Type B pancreatic cell (in vitro differentiated cells): ENCODE results near the gene SNAP29. TPM values are rescaled to one million over a fixed set of nuclear protein-coding genes. Genes with fewer than 3 reads are reported as not detected.
A peak's percentile ranks its signal among the peaks of the same experiment; 100 is the strongest.

ENCODE experiments used
- DNase-seq: peaks from one replicate; pipeline ENCODE4 v3.0.0; 2021; ENCODE audit warnings: mixed read lengths; ENCODE audit not compliant: unreplicated experiment; ENCODE audit errors: extremely low spot score
- H3K27ac Mint-ChIP-seq: 2 replicates; pipeline ENCODE4 v1.8.0; 2021; ENCODE audit warnings: mild to moderate bottlenecking, mixed read lengths
- H3K27me3 Mint-ChIP-seq: 2 replicates; pipeline ENCODE4 v1.8.0; 2021; ENCODE audit warnings: mixed read lengths
- H3K36me3 Mint-ChIP-seq: 2 replicates; pipeline ENCODE4 v1.8.0; 2021; ENCODE audit warnings: mixed read lengths
- H3K4me1 Mint-ChIP-seq: one replicate; pipeline ENCODE4 v1.8.0; 2021; ENCODE audit warnings: mixed read lengths; ENCODE audit not compliant: unreplicated experiment
- H3K4me3 Mint-ChIP-seq: 2 replicates; pipeline ENCODE4 v1.8.0; 2021; ENCODE audit warnings: mild to moderate bottlenecking, mixed read lengths
- H3K9me3 Mint-ChIP-seq: 2 replicates; pipeline ENCODE4 v1.8.0; 2021; ENCODE audit warnings: mixed read lengths
- CTCF ChIP-seq: fragments of 200-600 bp; sonication (generic); conservative IDR thresholded peaks from 2 replicates; pipeline ENCODE4 v1.5.0; 2021; ENCODE audit warnings: antibody characterized with exemption, mild to moderate bottlenecking
- long read RNA-seq: library from polyadenylated mRNA; unstranded; transcript quantifications from one replicate; pipeline ENCODE4 v2.0.0, GENCODE V29; 2020
- total RNA-seq: library from RNA; stranded (reverse); gene quantifications from 2 replicates; pipeline ENCODE4 v1.2.1, GENCODE V29; 2021; ENCODE audit warnings: low replicate concordance

Gene SNAP29
- total RNA-seq, result 19.0 and 20.4 TPM in 2 replicates
- long read RNA-seq, full-length matches to known transcripts, result 6 of 12 reads
- long read RNA-seq, partial matches to known transcripts, result 1 of 12 reads
- long read RNA-seq, other reads (novel, unspliced or antisense), result 5 of 12 reads

DNA sequence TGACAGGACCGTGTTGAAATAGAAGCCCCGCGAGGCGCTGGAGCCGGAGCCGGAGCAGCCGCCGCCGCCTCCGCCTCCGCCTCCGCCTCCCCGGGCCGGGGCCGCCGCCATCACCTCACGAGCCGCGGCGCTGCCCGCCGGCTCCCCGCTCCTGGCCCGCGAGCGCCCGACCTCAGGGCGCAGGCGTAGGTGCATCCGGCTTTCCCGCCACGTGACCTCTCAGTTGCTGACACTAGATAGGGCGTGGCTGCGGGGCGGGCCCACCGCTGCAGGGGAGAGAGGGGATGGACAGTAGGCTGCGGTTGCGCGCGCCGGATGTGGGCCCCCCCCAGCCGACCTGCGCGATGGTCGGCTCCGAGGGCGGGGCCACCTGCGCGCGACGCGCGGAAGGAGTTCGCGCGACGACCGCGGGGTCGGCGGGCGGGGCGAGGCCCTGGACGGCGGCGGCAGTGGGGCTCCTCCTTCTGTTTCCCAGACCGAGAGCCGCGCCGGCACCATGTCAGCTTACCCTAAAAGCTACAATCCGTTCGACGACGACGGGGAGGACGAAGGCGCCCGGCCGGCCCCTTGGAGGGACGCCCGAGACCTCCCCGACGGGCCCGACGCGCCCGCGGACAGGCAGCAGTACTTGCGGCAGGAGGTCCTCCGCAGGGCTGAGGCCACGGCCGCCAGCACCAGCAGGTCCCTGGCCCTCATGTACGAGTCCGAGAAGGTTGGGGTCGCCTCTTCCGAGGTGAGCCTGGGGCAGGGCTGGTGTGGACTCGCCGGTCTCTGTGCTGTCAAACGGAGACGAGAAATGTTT lies at the start of gene SNAP29, which contains the start of gene PI4KA:
Gene SNAP29 (plus strand): TSS at position 393 of the 802 bp plus-strand sequence. CDS start 104 bp downstream, at position 497.
Gene PI4KA (minus strand): TSS at position 197 of the 802 bp plus-strand sequence. CDS start 86 bp downstream, at position 111.
- H3K36me3 Mint-ChIP-seq, result peaks cover 5% of the 10 kb centered on the region
- peak; percentile 43 for TF ChIP-seq CTCF
- H3K4me1 Mint-ChIP-seq, result peaks cover 37% of the 10 kb centered on the region
- no peaks in the 10 kb centered on the region for H3K27me3 Mint-ChIP-seq
- H3K27ac Mint-ChIP-seq, result peak within 1 kb of the TSS; percentile 77
- peak; percentile 98 for DNase-seq
- H3K4me3 Mint-ChIP-seq, result peak within 1 kb of the TSS; percentile 92
- H3K9me3 Mint-ChIP-seq, result no peaks in the 10 kb centered on the region

DNA sequence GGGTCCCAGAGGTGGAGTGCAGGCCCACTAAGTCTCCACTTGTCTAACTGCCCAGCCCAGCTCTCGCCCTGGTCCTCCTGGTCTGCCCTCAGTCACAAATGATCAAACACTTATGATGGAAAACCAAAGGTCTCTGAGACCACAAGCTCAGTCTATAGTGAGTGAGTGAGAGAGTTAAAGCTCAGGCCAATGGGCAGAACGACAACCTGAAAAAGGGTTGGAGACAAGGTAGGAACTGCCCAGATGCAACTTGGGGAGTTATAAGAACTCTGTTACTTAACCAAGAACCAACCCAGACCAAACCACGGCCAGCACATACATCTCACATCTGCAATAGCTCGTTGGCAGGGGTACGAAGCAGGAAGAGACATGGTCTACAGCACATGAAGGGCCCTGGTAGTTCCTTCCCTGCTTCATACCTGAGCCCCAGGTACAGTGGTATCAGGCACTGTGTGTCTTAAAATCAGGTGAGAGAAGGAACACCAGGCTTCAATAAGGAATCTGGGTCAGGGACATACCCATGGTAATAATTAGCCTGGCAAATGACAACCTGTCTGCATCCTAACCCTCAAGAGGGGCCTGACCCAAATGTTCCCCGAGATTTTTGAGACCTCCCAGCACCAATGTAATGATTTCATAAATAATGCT lies 49.1 kb upstream of the SNAP29 start:
- H3K27me3 Mint-ChIP-seq, result no peaks in the 10 kb centered on the region
- DNase-seq, result no peak
- no peaks in the 10 kb centered on the region for H3K9me3 Mint-ChIP-seq
- H3K4me3 Mint-ChIP-seq, result no peak overlapping the region
- H3K27ac Mint-ChIP-seq, result no peak overlapping the region
- no peak for TF ChIP-seq CTCF
- H3K4me1 Mint-ChIP-seq, result no peaks in the 10 kb centered on the region
- H3K36me3 Mint-ChIP-seq, result peaks cover 31% of the 10 kb centered on the region

GRCh38 chr22:20810645-20811044 lies 48.2 kb upstream of the SNAP29 start:
- H3K4me1 Mint-ChIP-seq, result no peaks in the 10 kb centered on the region
- no peak for DNase-seq
- H3K9me3 Mint-ChIP-seq, result no peaks in the 10 kb centered on the region
- no peak for TF ChIP-seq CTCF
- no peak overlapping the region for H3K27ac Mint-ChIP-seq
- H3K4me3 Mint-ChIP-seq, result no peak overlapping the region
- no peaks in the 10 kb centered on the region for H3K27me3 Mint-ChIP-seq
- H3K36me3 Mint-ChIP-seq, result peaks cover 31% of the 10 kb centered on the region

DNA sequence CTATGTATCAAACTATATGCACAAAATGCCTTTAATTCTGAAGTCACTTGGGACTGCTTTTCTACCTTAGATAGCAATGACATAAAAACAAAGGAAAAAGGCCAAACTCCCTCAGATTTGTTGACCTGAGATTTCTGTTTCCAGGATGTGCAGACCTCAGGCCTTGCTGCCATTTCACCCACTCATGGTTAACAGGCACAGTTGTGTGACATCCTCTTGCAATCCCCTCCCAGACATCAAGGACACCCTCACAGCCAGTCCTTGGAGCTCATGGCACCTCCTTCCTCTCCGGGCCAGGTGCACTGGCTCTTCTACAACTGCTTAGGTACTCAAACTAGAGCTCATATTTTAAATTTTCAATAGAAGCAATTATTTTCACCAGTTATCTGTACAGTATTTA lies 47.6 kb upstream of the SNAP29 start:
- no peak for TF ChIP-seq CTCF
- Mint-ChIP-seq H3K27me3 (no peaks in the 10 kb centered on the region), H3K4me1 (no peaks in the 10 kb centered on the region), H3K27ac (no peak overlapping the region), H3K36me3 (peaks cover 26% of the 10 kb centered on the region), H3K4me3 (no peak overlapping the region), H3K9me3 (no peaks in the 10 kb centered on the region)
- no peak for DNase-seq

DNA sequence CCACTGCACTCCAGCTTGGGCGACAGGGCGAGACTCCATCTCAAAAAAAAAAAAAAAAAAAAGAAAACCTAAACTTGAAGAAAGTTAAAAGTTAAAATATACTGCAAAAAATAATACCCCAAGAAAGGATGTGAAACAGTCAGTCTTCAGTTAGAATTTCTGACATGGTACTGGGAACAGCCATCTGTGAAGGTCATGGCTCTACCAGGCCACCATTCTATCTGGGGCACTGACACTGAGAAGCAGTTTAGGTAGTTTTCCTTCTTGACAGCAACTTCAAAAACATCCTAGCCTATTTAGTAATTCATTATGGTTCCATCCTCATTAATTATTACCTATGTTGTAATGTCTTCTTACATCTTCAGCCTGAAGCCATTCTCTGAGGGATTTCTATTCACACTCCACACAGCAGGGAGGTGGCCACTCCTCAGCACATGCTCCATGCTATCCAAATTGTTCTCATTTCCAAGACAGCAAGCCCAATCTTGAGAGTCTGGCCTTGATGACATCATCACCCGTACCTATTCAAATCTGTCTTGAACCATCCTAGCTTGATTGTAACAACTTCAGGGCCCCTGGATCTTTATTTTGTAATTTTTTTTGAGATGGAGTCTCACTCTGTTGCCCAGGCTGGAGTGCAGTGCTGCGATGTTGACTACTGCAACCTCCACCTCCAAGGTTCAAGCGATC lies 46.7 kb upstream of the SNAP29 start:
- H3K4me3 Mint-ChIP-seq, result no peak overlapping the region
- no peak for DNase-seq
- TF ChIP-seq CTCF, result no peak
- no peak overlapping the region for H3K27ac Mint-ChIP-seq
- H3K4me1 Mint-ChIP-seq, result no peaks in the 10 kb centered on the region
- no peaks in the 10 kb centered on the region for H3K27me3 Mint-ChIP-seq
- H3K9me3 Mint-ChIP-seq, result no peaks in the 10 kb centered on the region
- H3K36me3 Mint-ChIP-seq, result peaks cover 25% of the 10 kb centered on the region
